UCSD-AML1 (cell line): Measurements from ENCODE around the gene GABBR2.

Experiments
- DNase-seq: peaks from one replicate; lab custom pipeline; 2025; ENCODE audit not compliant: unreplicated experiment; lab: John Stamatoyannopoulos, UW

The GABBR2 gene

DNA sequence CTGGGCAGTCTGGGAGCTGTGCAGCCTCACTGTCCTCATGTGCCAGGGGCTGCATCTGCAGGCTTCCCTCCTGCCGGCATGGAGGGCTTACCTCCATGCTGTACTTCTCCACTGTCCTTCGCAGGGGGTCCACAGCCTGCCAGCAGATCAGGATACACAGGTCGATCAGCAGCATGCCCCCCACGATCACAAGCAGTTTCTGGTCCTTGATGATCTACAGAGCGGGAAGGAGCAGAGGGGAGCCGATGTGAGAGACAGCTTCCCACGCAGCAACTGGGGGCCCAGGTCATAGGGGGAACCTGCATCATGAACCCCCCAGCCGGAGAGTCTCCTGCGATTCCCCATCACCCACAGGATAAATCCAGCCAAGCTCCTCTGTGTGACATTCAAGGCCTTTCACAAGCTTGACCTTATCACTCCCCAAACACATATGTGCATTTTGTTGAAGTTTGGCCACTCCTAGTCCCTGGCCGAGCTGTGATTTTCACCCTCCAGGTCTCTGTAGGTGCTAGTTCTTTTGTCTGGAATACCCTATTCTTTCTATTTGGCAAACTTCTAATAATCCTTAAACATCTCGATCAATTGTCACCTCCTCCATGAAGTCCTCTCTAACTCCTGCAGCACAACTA is 346.0 kb downstream of the GABBR2 start:
- DNase-seq = no peak

DNA sequence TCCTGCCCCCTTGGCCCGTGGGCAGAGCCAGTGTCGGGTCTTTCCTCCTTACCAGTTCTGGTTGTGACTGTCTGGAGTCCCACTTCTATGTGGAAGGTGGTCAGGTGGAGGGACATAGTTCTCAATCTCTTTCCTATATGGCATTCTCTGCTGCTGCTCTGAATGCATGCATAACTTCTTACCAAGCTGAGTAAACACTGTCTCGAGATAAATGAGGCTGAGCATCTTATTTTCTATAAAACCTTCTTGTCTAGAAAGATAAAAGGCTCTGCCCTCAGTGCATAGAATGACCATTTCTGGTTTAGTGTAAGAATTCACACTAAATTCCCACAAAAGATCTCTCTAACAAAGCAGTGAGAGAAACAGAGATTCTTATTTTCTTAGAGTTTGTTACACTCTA is 347.1 kb downstream of the GABBR2 start:
- no peak for DNase-seq

DNA sequence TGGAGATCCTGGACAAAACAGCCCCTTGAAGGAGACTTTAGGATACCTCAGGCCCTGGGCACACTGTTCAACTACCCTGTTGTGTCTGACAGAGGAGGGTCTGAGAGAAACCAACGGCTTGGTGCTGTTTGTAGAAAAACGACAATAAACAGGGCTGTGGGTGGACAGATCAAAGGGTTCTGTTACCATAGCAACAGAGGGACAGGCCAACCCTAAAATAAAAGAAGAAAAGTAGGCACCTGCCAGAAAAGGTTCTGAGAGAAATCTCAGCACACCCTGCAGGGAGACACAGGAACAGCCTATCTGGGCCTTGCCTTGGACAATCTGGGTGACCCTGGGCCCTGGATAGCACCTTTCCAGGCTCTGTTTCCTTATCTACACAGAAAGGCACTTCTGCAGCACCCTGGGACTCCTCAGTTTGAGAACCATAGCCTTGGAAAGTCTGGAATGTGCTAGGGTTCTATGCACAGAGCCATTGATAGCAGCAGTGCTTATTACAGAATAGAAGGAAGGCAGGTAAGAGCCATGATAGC is 348.5 kb downstream of the GABBR2 start:
- no peak for DNase-seq

DNA sequence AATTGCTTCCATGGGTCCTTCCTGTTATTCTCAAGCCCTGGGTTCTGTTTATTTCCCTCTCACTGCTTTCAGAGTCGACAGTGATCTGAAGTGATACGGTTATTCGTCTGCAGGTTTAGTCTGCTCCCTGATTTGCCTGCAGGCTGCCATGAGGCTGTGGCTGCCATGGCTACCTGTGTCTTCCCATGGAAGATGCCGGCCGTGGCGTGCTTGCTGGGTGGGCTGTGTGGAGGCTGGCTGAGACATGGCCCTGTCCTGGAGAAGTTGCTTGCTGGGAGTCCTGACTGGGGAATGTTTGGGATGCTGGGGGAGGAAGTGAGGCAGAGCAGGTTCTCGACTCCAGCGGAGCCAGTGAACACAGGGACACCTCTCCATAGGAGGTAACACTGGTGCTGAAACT is 349.2 kb downstream of the GABBR2 start:
- no peak for DNase-seq

DNA sequence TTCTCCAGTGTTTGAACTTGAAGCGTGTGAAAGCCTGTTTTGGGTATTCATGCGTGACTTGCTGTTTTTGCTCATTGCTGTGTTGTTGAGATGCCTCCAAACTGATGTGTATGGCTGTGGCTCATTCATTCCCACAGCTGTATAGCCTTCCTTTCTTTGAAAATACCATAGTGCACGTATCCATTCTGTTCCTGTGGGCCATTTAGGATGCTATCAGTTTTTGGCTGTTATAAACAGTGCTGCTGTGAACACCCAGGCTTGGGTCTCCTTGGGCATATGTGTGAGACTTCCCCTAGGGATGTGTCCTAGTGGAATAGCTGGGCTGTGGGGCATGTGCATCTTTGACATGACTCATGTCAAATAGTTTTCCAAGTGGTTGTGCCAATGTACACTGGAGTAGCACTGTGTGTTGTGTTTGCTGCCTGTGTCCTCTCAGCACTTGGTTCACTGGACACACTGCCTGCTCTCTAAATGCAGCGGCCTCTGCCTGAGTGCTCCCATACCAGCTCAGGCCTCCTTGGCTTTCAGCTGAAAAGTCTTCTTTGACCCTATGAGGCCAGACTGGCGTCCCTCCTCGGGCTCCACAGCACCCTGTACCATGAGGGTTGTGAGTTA is 350.7 kb downstream of the GABBR2 start:
- DNase-seq = no peak

DNA sequence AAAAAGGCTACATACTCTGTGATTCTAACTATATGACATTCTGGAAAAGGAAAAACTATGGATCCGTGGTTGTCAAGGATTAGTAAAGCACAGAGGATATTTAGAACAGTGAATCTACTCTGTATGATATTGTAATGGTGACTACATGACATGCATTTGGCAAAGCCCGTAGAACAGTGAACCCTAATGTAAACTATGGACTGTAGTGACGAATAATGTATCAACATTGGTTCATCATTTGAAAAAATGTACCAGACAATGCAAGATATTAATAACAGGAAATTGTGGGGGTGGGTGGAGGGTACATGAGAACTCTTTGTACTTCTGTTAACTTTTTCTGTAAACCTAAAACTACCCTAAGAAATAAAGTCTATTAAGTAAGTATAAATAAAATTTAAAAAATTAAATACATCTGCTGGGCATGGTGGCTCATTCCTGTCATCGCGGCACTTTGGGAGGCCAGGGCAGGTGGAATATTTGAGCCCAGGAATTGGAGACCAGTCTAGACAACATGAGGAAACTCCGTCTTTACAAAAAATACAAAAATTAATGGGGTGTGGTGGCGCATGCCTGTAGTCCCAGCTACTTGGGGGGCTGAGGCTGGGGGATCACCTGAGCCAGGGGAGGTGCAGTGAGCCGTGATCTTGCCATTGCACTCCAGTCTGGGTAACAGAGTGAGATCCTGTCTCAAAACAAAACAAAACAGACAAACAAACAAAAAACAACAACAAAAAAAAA is 351.6 kb downstream of the GABBR2 start:
- DNase-seq = no peak

DNA sequence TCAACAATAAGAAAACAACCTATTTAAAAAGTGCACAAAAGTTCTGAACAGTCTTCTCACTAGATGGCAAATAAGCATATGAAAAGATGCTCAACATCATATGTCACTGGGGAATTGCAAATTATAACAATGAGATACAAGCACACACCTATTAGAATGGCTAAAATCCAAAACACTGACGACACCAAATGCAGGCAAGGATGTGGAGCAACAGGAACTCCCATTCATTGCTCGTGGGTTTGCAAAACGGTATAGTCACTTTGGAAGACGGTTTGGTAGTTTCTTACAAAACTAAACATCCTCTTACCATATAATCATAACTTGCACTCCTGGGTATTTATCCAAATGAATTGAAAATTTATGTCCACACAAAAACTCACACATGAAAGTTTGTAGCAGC is 352.4 kb downstream of the GABBR2 start:
- no peak for DNase-seq

DNA sequence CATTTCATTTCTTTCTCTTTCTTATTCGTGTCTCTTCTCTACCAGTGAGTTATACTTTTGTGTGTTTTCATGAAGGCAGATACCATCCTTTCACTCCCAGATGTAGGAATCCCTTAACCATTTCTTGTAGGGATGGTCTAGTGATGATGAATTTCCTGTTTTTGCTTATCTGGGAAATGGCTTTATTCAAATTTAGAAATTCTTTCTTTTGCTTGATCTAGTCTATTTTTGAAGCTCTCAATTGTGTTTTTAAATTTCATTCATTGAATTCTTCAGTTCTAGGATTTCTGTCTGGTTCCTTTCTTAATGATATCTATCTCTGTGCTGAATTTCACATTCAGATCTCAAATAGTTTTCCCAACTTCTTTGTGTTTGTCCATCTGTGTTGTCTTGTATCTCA is 357.4 kb downstream of the GABBR2 start:
- DNase-seq = no peak

DNA sequence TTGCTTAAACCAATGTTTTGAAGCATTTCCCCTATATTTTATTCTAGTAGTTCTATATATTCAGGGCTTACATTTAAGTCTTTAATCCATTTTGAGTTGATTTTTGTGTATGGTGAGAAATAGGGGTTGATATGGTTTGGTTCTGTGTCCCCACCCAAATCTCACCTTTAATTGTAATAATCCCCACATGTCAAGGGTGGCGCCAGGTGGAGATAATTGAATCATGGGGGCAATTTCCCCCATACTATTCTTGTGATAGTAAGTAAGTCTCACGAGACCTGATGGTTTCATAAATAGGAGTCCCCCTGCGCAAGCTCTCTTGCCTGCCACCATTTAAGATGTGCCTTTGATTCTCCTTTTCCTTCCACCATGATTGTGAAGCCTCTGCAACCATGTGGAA is 361.1 kb downstream of the GABBR2 start:
- no peak for DNase-seq

DNA sequence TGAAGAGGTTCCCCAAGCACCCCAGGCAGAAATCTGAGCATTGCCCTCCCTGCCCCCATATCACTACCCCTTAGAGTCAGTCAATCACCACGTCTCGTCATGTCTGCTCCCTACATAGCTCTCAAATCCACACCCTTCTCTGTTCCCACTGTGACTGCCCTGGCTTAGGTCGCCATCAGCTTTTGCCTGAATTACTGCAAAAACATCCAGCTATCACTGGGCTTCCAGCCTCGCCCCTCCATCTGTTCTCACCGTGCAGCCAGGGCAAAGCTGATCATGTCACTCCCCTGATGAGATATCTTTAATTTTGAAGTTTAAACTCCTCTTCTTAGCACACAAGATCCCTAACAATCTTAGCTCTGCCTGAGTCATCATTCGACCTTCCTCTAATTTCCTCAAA is 363.7 kb downstream of the GABBR2 start:
- DNase-seq = no peak

DNA sequence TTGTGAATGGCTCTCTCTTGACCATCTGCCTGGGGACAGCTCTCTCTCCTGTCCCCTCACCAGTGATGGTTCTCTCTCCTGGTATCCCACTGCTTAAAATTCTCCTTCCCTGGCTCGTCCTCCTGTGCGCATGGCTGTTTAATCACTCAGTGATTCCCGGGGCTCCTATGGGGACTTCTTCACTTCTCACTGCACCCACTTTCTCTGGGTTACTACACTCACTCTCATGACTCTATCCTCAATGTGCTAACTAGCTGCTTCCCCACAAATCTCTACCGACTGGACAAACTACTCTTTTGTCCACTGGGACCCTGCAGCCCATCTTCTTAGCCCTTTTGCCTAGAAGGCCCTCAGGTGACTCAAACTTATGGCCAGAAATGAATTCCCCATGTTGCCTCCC is 364.2 kb downstream of the GABBR2 start:
- no peak for DNase-seq

DNA sequence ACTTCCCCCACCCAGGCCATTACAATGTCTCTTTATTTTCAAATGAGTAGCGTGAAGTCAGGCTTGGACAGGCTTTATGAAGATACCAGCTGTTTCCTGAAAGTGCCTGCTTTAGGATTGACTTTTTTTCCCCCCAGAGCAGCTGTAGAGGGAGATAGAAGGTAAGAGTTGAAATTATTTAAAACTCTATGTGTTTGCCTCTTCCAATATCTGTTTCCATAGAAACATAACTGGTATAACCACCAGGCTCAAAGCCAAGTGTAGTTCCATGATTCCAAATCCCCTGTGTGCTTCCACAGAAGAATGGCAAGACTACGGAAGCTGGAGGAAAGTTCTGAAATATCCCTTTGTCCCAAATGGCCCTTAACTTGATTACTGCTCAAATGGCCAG is 365.9 kb downstream of the GABBR2 start:
- no peak for DNase-seq

DNA sequence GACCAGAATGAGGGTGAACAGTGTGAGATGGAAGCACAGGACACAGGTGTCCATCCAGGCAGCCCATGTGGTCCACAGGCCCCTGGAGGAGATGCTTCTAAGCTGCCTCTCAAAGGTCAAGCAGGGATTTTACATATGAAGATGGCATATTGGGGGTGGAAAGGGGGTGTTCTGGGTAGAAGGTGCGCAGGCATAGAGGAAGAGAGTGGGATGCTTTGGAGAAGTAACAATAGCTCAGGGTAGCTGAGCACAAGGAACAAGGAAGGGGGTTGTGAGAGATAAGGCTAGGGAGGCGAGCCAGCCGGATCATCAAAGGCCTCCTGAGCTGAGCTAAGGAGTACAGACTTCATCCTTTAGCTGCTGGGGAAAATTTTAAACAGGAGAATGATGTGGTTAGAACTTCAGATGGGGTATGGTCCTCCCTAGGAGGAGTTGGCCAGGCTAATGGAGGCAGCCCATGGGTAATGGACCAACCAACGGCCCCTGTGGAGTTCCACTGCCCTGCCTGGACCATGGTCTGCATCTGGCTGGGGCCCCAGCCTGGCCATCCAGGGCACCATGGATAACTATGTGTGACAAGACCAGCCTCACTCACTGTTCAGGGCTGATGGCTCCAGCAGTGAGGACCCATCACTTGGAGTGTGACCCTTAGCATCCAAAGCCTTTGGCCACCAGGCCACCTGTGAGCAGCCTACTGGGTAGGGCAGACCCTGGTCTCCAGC is 366.5 kb downstream of the GABBR2 start:
- no peak for DNase-seq

DNA sequence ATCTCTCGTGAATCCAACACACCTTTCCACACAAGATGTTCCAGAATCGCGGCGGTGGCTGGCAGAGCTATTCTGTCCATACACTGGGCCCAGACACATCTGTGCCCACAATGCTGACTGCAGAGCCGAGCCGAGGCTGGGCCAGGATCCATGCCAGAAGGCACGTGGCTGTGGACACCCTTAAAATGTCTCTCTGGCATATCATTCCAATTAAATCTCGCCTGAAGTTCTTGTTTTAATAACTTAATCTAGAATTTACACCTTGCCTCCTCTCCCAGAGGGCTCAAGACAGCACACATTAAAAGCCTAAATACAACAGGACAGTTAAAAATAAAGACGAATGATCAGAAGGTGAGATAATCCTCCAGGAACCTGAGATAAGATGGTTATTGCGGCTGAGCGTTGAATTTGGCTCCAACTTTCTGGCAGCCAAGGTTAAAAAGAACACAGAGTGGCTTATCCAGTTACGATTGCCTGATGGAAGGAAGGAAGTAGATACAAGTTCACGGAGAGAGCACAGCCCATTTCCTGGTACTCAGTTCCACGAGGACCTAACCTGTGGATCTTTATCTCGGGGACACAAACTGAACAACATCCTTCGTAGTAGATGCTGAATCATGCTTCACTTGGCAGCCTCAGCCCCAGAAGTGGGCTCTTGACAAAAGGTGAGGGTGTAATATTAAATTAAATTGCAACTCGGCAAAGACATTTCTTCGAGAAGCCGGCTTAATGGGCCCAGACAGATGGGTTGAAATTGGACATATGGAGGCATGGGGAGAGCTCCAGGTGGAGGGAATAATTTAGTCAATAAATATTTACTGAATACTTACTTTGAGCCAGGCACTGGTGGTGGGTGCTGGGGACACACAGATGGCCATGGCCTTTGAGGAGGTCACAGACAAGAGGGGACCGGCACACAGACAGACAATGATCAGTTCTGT is 367.3 kb downstream of the GABBR2 start:
- no peak for DNase-seq

DNA sequence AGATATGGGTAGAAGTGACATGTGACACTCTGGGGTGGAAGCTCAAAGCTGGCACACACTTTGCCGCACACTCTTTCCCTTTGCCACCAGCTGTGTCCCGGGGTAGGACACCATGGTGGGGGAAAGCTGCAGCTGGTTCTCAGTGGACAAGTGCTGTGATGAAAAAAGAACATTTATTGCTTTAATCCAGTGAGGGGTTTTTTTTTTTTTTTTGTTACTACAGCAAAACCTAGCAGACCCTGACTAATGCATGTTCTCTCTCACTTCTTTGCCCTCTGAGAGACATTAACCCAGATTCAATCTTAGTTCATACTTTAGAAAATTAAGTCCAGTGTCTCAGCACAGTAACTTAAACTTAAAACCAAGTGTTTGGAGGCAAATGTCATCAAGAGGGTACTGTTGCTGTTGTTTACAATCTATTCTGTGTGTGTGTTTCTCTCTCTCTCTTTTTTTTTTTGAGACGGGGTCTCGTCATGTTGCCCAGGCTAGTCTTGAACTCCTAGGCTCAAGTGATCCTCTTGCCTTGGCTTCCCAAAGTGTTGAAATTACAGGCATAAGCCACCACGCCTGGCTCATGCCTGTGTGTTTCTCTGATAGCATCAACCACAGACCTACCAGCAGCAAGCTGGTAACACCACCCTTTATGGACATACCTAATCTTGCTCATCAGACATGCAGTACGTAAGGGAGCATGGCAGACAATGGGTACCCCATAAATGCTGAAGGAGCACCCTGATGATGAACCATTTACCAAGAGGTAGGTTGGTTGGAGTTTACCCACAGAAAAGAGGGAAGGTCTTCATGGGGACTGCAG is 368.5 kb downstream of the GABBR2 start:
- no peak for DNase-seq

DNA sequence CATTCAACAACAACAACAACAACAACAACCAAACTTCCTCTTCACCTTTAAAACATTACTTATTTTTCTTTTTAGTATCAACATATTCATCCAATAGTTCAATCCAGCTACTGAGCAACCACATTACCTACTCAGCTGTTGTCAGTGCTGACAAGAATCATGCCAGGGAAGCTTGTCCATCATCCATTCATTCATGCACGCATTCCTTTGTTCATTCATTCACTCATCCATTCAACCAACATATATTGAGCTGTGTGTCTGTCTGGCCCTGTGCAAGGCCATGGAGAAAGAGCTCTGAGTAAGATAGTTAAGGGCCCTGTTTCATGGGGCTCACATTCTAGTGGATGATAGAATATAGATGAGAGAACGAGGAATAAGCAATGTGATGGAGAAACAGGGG is 373.1 kb downstream of the GABBR2 start:
- DNase-seq = no peak

DNA sequence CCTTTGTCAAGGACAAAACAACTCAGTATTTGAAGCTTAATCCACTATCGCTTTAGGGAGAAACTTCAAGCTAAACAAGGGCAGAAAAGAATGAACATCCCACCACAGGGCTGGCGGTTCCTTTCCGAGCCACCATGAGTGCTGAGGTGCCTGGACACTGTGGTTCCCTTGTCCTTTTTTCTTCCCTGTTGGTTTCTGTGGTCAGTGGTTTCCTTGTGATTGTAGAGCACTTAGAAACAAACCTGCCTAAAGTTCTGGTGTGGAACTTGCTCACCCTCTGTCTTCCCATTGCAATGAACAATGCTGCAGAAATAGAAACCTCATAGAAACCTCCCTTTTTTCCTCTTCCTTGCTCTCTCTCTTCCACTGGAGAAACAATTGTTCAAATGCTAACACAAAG is 373.9 kb downstream of the GABBR2 start:
- DNase-seq = no peak

DNA sequence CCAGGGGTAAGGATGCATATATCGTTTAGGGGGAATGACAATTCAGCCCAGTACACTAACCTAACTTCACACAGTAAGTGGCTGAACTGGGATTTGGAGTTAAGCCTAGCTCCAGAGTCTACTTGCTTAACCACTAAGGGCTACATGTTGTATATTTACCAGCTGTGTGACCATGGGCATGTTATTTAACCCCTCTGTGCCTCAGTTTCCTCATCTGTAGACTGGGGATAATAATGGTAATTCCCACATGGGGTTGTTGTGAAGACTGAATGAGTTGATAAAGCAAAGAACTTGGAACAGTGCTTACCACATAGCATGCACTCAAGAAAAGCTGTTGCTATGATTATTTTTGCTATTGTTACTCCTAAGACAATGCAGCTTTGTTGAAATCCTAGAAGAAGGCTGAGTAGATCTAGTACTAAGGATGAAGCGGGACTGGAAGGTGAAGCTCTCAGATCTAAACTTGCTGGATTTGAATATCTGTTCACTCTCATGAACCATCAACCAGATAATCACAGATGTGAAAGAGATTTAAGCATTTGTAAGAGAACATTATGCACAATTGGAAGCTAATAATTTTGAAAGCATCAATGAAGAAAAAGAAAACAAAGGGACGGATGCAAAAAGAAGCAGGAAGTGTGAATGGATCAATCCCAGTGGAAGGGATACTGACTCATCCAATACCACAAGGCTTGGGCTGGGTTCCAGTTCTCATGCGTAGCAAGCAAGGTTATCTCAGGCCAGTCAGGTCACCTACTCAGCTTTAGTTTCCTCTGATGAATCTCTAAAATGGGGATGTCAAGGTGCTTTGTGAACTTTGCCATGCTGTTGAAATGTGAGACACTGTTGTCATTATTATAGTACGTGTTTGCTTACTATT is 374.8 kb downstream of the GABBR2 start:
- DNase-seq = no peak

DNA sequence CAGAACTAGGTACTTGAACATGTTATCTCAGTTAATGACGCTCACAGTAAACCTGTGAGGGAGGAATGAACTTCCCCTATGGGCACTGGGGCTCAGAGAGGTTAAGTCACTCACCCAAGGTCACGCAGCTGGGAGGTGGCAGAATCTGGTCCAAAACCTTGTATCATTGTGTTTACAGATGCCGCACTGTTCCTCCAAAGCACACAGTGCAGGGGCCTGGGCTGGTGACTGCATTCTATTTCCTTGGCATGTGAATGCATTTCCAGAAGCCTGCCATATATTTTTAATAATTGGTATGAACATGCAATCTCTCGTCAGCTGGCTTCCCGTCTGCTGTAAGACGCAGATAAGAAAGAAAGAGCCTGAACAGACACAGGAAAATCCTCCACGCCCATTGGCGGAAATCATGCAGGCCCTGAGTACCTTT is 376.3 kb downstream of the GABBR2 start:
- DNase-seq = no peak
